GM23248 (cell line): ENCODE data around the gene TNFRSF21.

Experiments
- EZH2 ChIP-seq: fragments of 200-600 bp; sonication (generic); IDR thresholded peaks from 2 replicates; pipeline ENCODE4 v1.6.1; 2018; ENCODE audit warnings: antibody characterized with exemption, mild to moderate bottlenecking; ENCODE audit not compliant: insufficient read depth, poor library complexity, severe bottlenecking
- EZH2phosphoT487 ChIP-seq: fragments of 200-600 bp; sonication (generic); IDR thresholded peaks from 2 replicates; pipeline ENCODE4 v1.6.1; 2018; ENCODE audit warnings: antibody characterized with exemption, moderate library complexity, mild to moderate bottlenecking, low read depth; ENCODE audit not compliant: insufficient read depth

DNA sequence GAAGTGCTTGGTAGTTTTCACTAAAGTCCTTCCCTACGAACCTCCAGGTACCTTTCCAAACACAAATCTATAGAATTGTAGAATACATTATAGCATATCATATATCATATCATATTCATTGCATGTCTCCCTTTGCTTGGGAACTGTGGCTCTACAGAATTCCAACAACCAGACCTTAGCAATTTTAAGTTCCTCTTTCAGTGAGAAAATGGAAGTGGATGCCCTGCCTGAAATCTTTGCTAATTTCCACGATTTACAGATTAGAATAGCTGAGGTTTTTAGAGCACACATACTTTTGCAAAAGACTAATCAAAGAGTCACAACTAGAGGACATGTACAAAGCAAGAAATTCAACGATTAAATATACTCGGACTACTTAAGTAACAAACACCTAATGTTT, 78.6 kb downstream of the TNFRSF21 start:
- no peak for TF ChIP-seq EZH2phosphoT487
- TF ChIP-seq EZH2, result no peak
